Activated CD4-positive, alpha-beta T cell treated with anti-CD3 and anti-CD28 coated beads for 36 hours (primary cell): Measurements from ENCODE around the gene HIPK3. TPM values are rescaled to one million over a fixed set of nuclear protein-coding genes. Genes with fewer than 3 reads are reported as not detected.
A peak's percentile ranks its signal among the peaks of the same experiment; 100 is the strongest.
"Not testable (repeated sequence)": the region's sequence is repeated elsewhere in the genome, so short reads cannot be mapped to it uniquely, and the experiment has no call there.

ENCODE experiments used
- ATAC-seq: fragments of 200-7000 bp; cut with Tn5 transposase; one replicate; pipeline ENCODE4 v1.10.0; 2021; ENCODE audit warnings: mild to moderate bottlenecking, moderate library complexity
- CTCF ChIA-PET: fragments of 350-600 bp; sonication (Branson Sonifier 250); formaldehyde crosslinking; loops from one replicate; lab custom pipeline; 2021; ENCODE audit warnings: antibody characterized with exemption; lab: Charles Lee
- POLR2A ChIA-PET: fragments of 350-600 bp; sonication (Branson Sonifier 250); formaldehyde crosslinking; loops from one replicate; lab custom pipeline; 2021; ENCODE audit warnings: antibody characterized with exemption, inconsistent platforms; lab: Charles Lee
- DNase-seq: peaks from one replicate; pipeline ENCODE4 v3.0.0-alpha.2; 2020
- H3K27ac Mint-ChIP-seq: one replicate; pipeline ENCODE4 v1.8.0; 2021; ENCODE audit warnings: mixed read lengths
- H3K27me3 Mint-ChIP-seq: one replicate; pipeline ENCODE4 v1.8.0; 2021; ENCODE audit warnings: mixed read lengths
- H3K36me3 Mint-ChIP-seq: one replicate; pipeline ENCODE4 v1.8.0; 2021; ENCODE audit warnings: low read depth, mixed read lengths
- H3K4me1 Mint-ChIP-seq: one replicate; pipeline ENCODE4 v1.8.0; 2021; ENCODE audit warnings: mixed read lengths
- H3K4me3 Mint-ChIP-seq: one replicate; pipeline ENCODE4 v1.8.0; 2021; ENCODE audit warnings: mild to moderate bottlenecking, moderate library complexity, mixed read lengths
- H3K9me3 Mint-ChIP-seq: one replicate; pipeline ENCODE4 v1.8.0; 2021; ENCODE audit warnings: low read depth, mixed read lengths
- intact Hi-C, 2 experiments: fragments of 100-400 bp; cut with DNase I in 1 of 2; cut with micrococcal nuclease in 1 of 2; formaldehyde crosslinking; loops; one replicate each; pipeline versions ENCODE4 v1.14.2 to v1.15.1; 2022 to 2024; cut with DNase I, micrococcal nuclease
- total RNA-seq, 2 experiments: library from RNA; stranded (reverse); gene quantifications; one replicate each; pipeline ENCODE4 v1.2.3, GENCODE V29; 2021

The HIPK3 gene
- total RNA-seq, 2 experiments from 2014 or later = 25.7 to 26.8 TPM

- Mint-ChIP-seq H3K27me3 (peaks cover 6% of the 10 kb centered on the region), H3K4me1 (no peaks in the 10 kb centered on the region), H3K9me3 (no peaks in the 10 kb centered on the region), H3K27ac (no peak overlapping the region), H3K36me3 (no peaks in the 10 kb centered on the region), H3K4me3 (no peak overlapping the region)
- DNase-seq (no peak), ATAC-seq (no peak)
- intact Hi-C loops = no loop called here
- ChIA-PET POLR2A (no interaction called here), CTCF (interaction anchor here (0.7 to 1.2 kb wide), 2 partner anchors 22 to 375 kb away, joined by 3 read pairs; no protein-coding TSS in a partner anchor)
Measured at GRCh38 chr11:33366918-33367317, 109.7 kb downstream of the HIPK3 start.

GRCh38 chr11:33368475-33368874, 111.3 kb downstream of the HIPK3 start:
- DNase-seq, H3K9me3 Mint-ChIP-seq, H3K36me3 Mint-ChIP-seq, H3K4me3 Mint-ChIP-seq, H3K4me1 Mint-ChIP-seq, intact Hi-C loops, ATAC-seq, H3K27me3 Mint-ChIP-seq, H3K27ac Mint-ChIP-seq: not testable (repeated sequence)
- ChIA-PET POLR2A (interaction anchor here (0.7 kb wide), 1 partner anchor 348 kb away, joined by 4 read pairs; no protein-coding TSS in a partner anchor), CTCF (interaction anchor here (0.9 to 1.0 kb wide), 2 partner anchors 10 to 37 kb away, joined by 3 read pairs; no protein-coding TSS in a partner anchor)

- H3K4me1 Mint-ChIP-seq = no peaks in the 10 kb centered on the region
- peaks cover 6% of the 10 kb centered on the region for H3K27me3 Mint-ChIP-seq
- CTCF ChIA-PET = interaction anchor here (0.9 kb wide), 1 partner anchor 10 kb away, joined by 3 read pairs; no protein-coding TSS in a partner anchor
- H3K9me3 Mint-ChIP-seq = no peaks in the 10 kb centered on the region
- H3K36me3 Mint-ChIP-seq = no peaks in the 10 kb centered on the region
- no peak for ATAC-seq
- no peak overlapping the region for H3K4me3 Mint-ChIP-seq
- POLR2A ChIA-PET = no interaction called here
- H3K27ac Mint-ChIP-seq = no peak overlapping the region
- intact Hi-C loops = no loop called here
- no peak for DNase-seq
Measured at GRCh38 chr11:33368931-33369330, 111.8 kb downstream of the HIPK3 start.

GRCh38 chr11:33373636-33374035, 116.5 kb downstream of the HIPK3 start:
- H3K27me3 Mint-ChIP-seq = peaks cover 37% of the 10 kb centered on the region
- no peak overlapping the region for H3K27ac Mint-ChIP-seq
- ATAC-seq (no peak), DNase-seq (no peak)
- H3K36me3 Mint-ChIP-seq = no peaks in the 10 kb centered on the region
- POLR2A ChIA-PET = no interaction called here
- no peak overlapping the region for H3K4me3 Mint-ChIP-seq
- H3K9me3 Mint-ChIP-seq = no peaks in the 10 kb centered on the region
- CTCF ChIA-PET = no interaction called here
- H3K4me1 Mint-ChIP-seq = no peaks in the 10 kb centered on the region
- intact Hi-C loops = no loop called here

GRCh38 chr11:33375236-33375635, 118.1 kb downstream of the HIPK3 start:
- no peaks in the 10 kb centered on the region for H3K9me3 Mint-ChIP-seq
- CTCF ChIA-PET = interaction anchor here (0.6 kb wide), 1 partner anchor 49 kb away, joined by 3 read pairs; no protein-coding TSS in a partner anchor
- DNase-seq (no peak), ATAC-seq (no peak)
- intact Hi-C loops = no loop called here
- H3K27me3 Mint-ChIP-seq = peaks cover 48% of the 10 kb centered on the region
- POLR2A ChIA-PET = no interaction called here
- peak overlapping the region; percentile 38 for H3K4me3 Mint-ChIP-seq
- H3K4me1 Mint-ChIP-seq = no peaks in the 10 kb centered on the region
- no peak overlapping the region for H3K27ac Mint-ChIP-seq
- no peaks in the 10 kb centered on the region for H3K36me3 Mint-ChIP-seq

- intact Hi-C loops = no loop called here
- ChIA-PET CTCF (no interaction called here), POLR2A (no interaction called here)
- no peaks in the 10 kb centered on the region for H3K9me3 Mint-ChIP-seq
- no peak within 1 kb of the TSS for H3K27ac Mint-ChIP-seq
- H3K4me3 Mint-ChIP-seq = peak within 1 kb of the TSS; percentile 38
- H3K4me1 Mint-ChIP-seq = no peaks in the 10 kb centered on the region
- ATAC-seq = peak; percentile 37
- H3K36me3 Mint-ChIP-seq = no peaks in the 10 kb centered on the region
- DNase-seq = no peak
- peaks cover 48% of the 10 kb centered on the region for H3K27me3 Mint-ChIP-seq
Measured at GRCh38 chr11:33375688-33376311, 118.6 kb downstream of the HIPK3 start, which contains the start of gene KIAA1549L. Gene KIAA1549L, plus strand, starts transcription at chr11:33376108.

- no peak overlapping the region for H3K4me3 Mint-ChIP-seq
- CTCF ChIA-PET = no interaction called here
- ATAC-seq (peak; percentile 30), DNase-seq (no peak)
- H3K27ac Mint-ChIP-seq = no peak overlapping the region
- H3K4me1 Mint-ChIP-seq = no peaks in the 10 kb centered on the region
- no peaks in the 10 kb centered on the region for H3K9me3 Mint-ChIP-seq
- intact Hi-C loops = no loop called here
- peaks cover 48% of the 10 kb centered on the region for H3K27me3 Mint-ChIP-seq
- no peaks in the 10 kb centered on the region for H3K36me3 Mint-ChIP-seq
- POLR2A ChIA-PET = no interaction called here
Measured at GRCh38 chr11:33376331-33377310, 119.4 kb downstream of the HIPK3 start.

GRCh38 chr11:33377412-33378370, 120.5 kb downstream of the HIPK3 start:
- Mint-ChIP-seq H3K4me1 (no peaks in the 10 kb centered on the region), H3K4me3 (no peak overlapping the region), H3K36me3 (no peaks in the 10 kb centered on the region), H3K9me3 (no peaks in the 10 kb centered on the region), H3K27me3 (peaks cover 48% of the 10 kb centered on the region), H3K27ac (no peak overlapping the region)
- CTCF ChIA-PET = no interaction called here
- intact Hi-C loops = no loop called here
- ATAC-seq (no peak), DNase-seq (no peak)
- POLR2A ChIA-PET = no interaction called here

- Mint-ChIP-seq H3K9me3 (no peaks in the 10 kb centered on the region), H3K27me3 (peaks cover 35% of the 10 kb centered on the region), H3K27ac (no peak overlapping the region), H3K4me3 (no peak overlapping the region), H3K4me1 (no peaks in the 10 kb centered on the region), H3K36me3 (no peaks in the 10 kb centered on the region)
- no peak for DNase-seq
- ATAC-seq = no peak
- ChIA-PET POLR2A (no interaction called here), CTCF (interaction anchor here (0.7 kb wide), 1 partner anchor 28 kb away, joined by 3 read pairs; no protein-coding TSS in a partner anchor)
- intact Hi-C loops = no loop called here
Measured at GRCh38 chr11:33379947-33380346, 122.8 kb downstream of the HIPK3 start.

- Mint-ChIP-seq H3K27ac (no peak overlapping the region), H3K36me3 (no peaks in the 10 kb centered on the region), H3K4me3 (no peak overlapping the region), H3K9me3 (peaks cover 1% of the 10 kb centered on the region), H3K27me3 (peaks cover 17% of the 10 kb centered on the region), H3K4me1 (no peaks in the 10 kb centered on the region)
- no peak for ATAC-seq
- POLR2A ChIA-PET = no interaction called here
- CTCF ChIA-PET = no interaction called here
- DNase-seq = no peak
- intact Hi-C loops = no loop called here
Measured at GRCh38 chr11:33383075-33383919, 126.1 kb downstream of the HIPK3 start.
